Activated naive CD8-positive, alpha-beta T cell treated with anti-CD3 and anti-CD28 coated beads, Interleukin-2, amount 50 U/mL, for 16 hours (primary cell): Measurements from ENCODE around the gene PCAT7.
"Not testable (repeated sequence)": the region's sequence is repeated elsewhere in the genome, so short reads cannot be mapped to it uniquely, and the experiment has no call there.

Experiments
- DNase-seq: peaks from one replicate; pipeline ENCODE4 v3.0.0-alpha.2; 2020; ENCODE audit warnings: low read depth, low spot score

PCAT7 gene

DNA sequence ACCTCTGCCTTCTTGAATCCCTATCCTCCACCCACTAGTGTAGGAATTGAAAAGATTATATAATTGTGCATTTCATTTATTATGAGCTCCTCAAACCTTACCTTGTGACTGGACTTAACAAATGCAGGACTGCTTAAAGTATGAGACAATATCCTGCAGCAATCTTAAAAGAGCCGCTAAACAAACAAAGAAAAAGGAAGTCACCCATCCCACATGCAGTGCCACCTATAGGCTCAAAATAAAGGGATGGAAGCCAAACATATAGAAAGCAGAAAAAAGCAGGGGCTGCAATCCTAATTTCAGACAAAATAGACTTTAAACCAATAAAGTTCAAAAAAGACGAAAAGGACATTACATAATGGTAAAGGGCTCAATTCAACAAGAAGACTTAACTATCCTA is 8.7 kb downstream of the PCAT7 start:
- no peak for DNase-seq

DNA sequence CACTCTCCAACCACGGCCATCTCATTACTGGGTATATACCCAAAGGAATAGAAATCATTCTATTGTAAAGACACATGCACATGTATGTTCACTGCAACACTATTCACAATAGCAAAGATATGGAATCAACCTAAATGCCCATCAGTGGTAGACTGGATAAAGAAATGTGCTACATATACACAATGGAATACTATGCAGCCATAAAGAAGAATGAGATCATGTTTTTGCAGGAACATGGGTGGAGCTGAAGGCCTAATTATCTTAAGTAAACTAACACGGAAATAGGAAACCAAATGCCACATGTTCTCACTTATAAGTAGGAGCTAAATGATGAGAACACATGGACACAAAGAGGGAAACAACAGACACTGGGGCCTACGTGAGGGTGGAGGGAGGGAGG is 9.4 kb downstream of the PCAT7 start:
- not testable (repeated sequence) for DNase-seq

DNA sequence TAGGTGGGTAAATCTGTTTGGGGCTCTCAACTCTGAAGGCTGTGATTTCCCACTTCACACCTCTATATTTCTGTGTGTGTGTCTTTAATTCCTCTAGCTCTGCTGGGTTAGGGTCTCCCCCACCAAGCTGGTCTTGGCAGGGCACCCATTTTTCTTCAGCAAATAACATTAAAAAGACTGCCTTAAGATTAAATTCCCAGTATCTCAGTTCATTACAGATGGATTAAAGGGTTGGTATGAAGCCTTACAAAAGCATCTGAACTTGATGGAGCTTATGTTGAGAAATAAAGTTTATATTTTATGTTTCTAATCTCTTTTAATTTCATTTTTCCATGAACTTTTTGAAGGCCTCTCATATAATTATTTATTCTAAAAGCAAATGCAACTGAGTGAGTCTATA is 11.7 kb downstream of the PCAT7 start:
- DNase-seq = no peak

GRCh38 chr9:94567271-94567670 is 12.4 kb downstream of the PCAT7 start:
- DNase-seq = no peak

GRCh38 chr9:94568250-94568889 is 13.5 kb downstream of the PCAT7 start:
- DNase-seq = no peak

DNA sequence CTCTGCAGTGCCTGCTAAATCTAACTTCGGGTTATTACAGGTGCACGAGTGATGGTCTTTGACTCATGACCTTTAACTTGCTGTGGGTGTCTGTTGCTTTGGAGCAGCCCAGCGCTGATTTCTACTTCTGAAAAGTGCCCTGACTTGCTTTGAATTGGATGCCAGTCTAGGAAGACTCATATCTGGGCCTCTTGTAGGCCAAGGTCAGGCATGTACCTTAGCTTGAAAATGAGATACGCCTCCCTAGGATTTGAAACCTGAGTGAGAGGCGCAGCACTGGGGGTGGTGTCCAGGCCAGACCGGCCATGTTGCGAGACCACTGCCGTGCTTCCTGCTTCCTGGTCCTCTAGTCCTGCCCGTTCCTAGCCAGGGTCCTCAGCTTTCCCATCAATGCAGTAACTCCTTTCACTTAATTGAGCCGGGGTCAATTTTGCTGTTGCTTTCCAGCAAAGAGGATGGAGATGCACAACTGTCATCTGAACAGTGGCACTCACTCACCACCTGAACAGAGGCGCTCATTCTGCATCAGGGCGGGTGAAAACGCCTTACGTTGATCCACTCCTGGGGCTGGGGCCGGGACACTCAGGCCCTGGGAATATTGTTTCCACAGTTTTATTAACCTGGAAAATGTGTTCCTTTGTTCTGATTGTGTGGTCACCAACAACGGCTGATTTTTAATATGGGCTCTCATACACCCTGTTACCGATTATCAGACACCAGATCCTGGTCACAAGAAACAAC is 14.3 kb downstream of the PCAT7 start:
- no peak for DNase-seq

DNA sequence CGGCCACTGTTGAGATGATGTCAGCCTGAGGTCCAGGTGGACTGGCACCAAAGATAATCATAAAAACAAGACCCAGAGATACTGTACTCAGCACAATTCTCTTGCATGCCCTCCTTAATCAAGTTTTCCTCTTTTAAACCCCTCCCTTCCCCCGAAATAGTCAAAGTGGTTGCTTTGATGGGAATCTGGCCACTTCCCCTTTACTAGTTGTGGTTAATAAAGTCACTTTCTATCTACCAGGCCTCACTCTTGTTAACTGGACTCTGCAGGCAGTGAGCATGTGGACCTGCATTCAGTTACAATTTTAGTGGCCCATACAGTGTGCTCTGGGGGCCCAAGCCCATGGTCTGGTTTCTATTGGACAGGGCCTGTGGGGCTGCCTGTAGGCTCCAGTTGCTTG is 21.2 kb downstream of the PCAT7 start:
- no peak for DNase-seq

- DNase-seq = no peak
These were observed 22.2 kb downstream of the PCAT7 start for GRCh38 chr9:94577036-94577435.

DNA sequence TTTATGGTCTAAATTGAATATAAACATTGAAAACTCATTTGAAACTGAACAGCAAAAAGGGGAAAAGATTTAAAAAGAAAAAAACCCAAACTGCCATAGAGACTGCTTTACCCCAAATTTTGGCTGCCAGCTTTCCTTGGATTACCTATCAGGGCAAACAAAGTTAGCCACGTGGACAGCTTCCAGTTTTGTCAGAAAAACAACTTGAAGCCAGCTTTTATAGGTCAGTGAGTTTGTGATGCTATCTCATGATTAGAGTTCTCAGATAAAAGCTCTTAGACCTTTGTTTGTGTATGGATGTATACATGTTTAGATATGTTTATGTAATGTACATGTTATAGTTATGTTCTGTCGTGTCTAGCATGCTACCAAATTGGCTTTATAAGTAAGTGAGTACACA is 22.7 kb downstream of the PCAT7 start:
- DNase-seq = no peak

- no peak for DNase-seq
These were observed 26.8 kb downstream of the PCAT7 start for GRCh38 chr9:94581728-94582127.

- DNase-seq = no peak
These were observed 29.7 kb downstream of the PCAT7 start for GRCh38 chr9:94584555-94584954.

GRCh38 chr9:94586316-94586715 is 31.4 kb downstream of the PCAT7 start:
- DNase-seq = no peak

DNA sequence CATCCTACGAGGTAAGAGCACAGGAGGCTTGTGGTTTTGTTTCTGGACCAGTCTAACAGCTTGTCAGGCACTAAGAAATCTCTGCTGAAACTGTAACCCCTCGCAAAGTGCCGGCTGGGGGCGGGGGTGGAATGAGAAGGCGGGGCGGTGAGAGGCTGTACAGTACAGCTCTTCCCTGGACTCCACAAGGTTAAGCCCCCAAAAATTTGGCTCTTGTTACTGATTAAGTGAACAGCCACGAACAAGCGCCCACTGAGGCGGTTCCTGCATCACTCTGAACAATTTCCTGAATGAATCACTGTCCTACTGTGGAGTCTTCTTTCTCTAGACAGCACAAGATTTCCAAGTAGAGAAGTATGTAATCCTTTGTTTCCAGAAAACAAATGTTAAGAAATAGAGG is 31.9 kb downstream of the PCAT7 start:
- DNase-seq = no peak

- no peak for DNase-seq
These were observed 33.8 kb downstream of the PCAT7 start for GRCh38 chr9:94588681-94589080.

DNA sequence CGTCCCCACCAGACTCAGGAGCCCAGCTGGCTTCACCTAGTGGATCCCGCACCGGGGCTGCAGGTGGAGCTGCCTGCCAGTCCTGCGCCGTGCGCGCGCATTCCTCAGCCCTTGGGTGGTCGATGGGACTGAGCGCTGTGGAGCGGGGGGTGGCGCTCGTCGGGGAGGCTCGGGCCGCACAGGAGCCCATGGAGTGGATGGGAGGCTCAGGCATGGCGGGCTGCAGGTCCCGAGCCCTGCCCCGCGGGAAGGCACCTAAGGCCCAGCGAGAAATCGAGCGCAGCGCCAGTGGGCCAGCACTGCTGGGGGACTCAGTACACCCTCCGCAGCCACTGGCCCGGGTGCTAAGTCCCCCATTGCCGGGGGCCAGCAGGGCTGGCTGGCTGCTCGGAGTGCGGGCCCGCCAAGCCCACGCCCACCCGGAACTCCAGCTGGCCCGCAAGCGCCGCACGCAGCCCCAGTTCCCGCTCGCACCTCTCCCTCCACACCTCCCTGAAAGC is 36.2 kb downstream of the PCAT7 start:
- DNase-seq = not testable (repeated sequence)

DNA sequence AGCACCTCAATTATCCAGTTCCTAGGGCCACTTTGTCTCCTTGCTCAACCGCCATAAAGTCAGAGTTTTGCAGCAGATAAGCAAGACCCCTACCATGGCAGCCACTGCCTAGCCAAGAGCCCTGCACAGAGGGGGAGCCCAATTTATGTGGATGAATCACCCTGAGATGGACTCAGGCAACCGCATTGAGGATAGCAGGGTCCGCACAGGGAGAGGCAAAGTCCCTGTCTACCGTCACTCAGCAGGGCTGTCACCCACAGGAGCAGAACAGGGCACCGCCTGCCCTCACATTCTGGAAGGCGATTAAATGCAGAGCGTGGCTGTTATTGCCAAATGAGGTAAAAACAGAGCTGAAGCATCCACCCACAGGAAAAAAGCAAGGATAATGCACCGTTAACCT is 37.0 kb downstream of the PCAT7 start:
- no peak for DNase-seq

DNA sequence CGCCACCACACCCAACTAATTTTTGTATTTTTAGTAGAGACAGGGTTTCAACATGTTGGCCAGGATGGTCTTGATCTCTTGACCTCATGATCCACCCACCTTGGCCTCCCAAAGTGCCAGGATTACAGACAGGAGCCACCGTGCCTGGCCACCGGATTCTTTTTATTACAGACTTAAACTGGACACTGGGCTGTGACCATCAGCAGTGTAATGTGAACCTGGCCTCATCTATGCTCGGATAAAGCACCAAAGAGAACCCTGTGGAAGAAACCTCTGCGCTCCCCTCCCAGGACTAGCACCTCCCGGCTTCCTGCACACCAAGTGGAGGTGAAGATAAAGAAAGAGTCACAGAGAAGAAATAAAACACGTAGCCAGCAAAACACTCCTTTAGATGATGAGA is 37.8 kb downstream of the PCAT7 start:
- not testable (repeated sequence) for DNase-seq

GRCh38 chr9:94593459-94594345 is 38.8 kb downstream of the PCAT7 start, which contains the start of gene FBP2:
Gene FBP2, minus strand, starts transcription at chr9:94593824. Its CDS starts 98 bp downstream, at chr9:94593726.
- DNase-seq = no peak

DNA sequence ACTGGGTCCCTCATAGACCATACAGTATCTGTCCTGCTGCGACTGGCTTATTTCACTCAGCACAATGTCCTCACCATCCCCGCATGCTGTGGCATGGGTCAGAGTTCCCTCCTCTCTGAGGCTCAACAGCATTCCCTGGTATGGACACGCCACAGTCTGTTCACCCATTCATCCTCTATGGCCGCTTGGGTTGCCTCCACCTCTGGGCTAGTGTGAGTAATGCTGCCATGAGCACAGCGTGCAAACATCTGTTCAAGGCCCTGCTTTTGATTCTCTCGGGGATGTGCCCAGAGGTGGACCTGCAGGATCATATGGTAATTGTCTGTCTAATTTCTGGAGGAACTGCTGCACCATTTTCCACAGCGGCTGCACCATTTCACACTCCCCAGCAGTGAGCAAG is 44.2 kb downstream of the PCAT7 start:
- DNase-seq = no peak

DNA sequence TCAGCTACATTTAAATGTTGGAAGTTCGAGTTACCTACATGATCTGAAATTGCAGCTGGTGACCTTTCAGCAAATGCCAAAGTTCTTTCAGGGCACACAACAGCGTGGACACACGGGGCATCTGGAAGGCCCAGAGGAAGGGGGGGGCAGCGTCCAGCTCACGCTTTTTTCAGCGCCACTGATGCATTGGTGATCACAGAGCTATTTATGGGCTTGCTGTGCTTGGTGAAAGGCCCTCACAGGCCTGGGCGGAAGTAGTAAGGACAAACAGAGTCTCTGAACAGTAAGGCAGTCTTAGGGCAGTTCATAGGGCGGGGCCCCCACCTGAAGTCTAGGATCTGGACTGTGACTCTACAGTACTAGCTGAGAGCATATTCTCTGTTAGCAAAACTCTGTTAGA is 45.4 kb downstream of the PCAT7 start:
- DNase-seq = no peak

- no peak for DNase-seq
These were observed 45.8 kb downstream of the PCAT7 start for GRCh38 chr9:94600715-94601114.

GRCh38 chr9:94602666-94603065 is 47.8 kb downstream of the PCAT7 start:
- no peak for DNase-seq
